A549 treated with AZD9567 at 1 μM for 4 hours (cell line): Measurements from ENCODE around the gene FOSL1. TPM values are rescaled to one million over a fixed set of nuclear protein-coding genes. Genes with fewer than 3 reads are reported as not detected.

Source experiments
- total RNA-seq: library from RNA; stranded (reverse); fragments of 200-300 nt; extraction: Qiagen RNA extraction; gene quantifications from 5 replicates; pipeline ENCODE4 v1.2.3, GENCODE V29; 2022; ENCODE audit not compliant: insufficient read depth

Gene FOSL1
- 119 to 205 TPM (median 139 TPM) in 5 replicates for total RNA-seq

GRCh38 chr11:65900125-65900898 is at the start of gene FOSL1:
Gene FOSL1, minus strand, starts transcription at chr11:65900388. Its CDS starts 49 bp downstream, at chr11:65900339.

DNA sequence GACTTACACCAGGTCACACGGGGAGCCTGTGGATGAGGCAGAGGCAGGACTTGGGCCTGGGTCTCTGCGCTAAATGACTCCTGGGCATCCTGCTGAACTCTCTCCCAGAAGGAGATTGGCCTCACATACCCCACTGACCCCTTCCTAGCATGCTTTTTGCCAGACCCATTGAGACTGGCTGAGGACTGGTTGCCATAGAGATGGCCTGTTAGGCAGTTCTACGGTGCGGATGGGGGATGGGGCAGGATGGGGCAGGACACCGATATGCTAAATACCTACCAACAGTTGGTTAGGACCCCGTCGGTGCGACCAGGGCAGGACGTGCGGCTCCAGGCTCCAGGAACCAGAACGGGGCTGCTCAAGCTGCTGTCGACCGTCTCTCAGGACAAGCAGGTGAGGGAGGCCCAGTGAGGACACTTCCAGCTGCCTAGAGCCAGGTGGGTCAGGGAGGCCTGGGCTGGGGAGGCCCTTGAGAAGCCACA is 45.3 kb upstream of the FOSL1 start, which contains the start of gene TSGA10IP:
TSS of gene TSGA10IP (plus strand) at position 51 of the 482 bp plus-strand sequence. CDS start at position 247, 196 bp downstream.

GRCh38 chr11:65919141-65919572 is 19.0 kb upstream of the FOSL1 start, which contains the start of gene DRAP1:
Gene DRAP1, plus strand, starts transcription at chr11:65919426. Its CDS starts 76 bp downstream, at chr11:65919502.

GRCh38 chr11:65918211-65919140 is 18.3 kb upstream of the FOSL1 start, which contains the start of gene C11orf68:
Gene C11orf68, minus strand, starts transcription at chr11:65919062. Its CDS starts 31 bp downstream, at chr11:65919031.

GRCh38 chr11:65890324-65891218 is 9.6 kb downstream of the FOSL1 start, which contains the start of gene CCDC85B:
Gene CCDC85B, plus strand, starts transcription at chr11:65890673. Its CDS starts 111 bp downstream, at chr11:65890784.

GRCh38 chr11:65888163-65888814 is 11.9 kb downstream of the FOSL1 start, which contains the start of gene FIBP:
Gene FIBP, minus strand, starts transcription at chr11:65888471. Its CDS starts 53 bp downstream, at chr11:65888418.

DNA sequence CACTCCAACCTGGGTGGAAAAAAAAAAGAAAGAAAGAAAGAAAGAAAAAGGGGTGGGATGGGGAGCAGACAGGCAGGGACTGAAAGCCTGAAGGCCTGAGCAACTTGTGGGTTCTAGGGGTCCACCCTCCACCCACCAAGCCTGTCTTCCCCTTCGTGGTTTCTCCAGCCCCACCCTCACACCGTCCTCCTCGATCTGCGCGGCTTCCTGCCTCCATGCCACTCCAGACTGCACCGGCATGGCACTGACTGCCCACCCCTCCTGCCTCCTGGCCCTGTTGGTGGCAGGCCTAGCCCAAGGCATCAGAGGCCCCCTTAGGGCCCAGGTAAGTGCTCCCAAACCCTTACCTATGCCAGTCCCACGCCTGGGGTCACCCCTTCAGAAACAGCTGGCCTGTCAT is 20.6 kb downstream of the FOSL1 start, which contains the start of gene CTSW:
TSS of gene CTSW (plus strand) at position 221 of the 400 bp plus-strand sequence. CDS start at position 239, 18 bp downstream.

DNA sequence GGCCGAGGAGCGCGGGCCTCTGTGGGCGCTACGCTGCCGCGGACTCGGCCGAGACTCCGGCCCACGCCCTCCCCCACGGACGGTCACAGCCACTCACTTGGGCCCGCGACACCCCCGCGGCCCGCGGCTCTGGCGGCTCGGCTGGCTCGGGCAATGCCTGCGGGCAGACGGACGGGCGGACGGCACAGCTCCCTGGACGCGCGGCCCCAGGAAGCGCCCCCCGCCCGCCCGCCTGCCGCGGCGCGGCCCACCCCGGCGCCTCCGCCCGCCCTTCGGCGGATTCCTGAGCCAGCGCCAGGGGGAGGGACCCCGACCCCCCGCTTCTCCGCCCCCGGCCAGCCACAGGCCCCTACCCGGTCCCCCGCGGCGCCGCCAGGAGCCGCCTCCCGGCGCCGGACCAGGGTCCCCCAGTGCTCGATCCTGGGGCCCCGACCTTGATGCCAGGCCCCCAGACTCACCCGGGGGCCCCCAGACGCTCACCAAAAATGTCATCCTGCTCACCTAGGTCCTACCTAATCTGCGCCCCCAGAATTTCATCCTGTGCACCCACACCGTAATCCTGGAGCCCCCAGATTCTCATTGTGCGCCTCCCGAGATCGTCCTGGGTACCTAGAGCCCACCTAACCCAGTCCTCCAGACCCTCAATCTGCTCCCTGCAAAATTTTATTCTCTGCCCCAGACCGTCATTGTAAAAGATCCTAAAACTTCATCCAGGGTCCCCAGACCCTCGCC is 27.4 kb downstream of the FOSL1 start, which contains the start of gene EFEMP2:
TSS of gene EFEMP2 (minus strand) at position 215 of the 732 bp plus-strand sequence. CDS start 446 bp downstream, outside the sequence.

GRCh38 chr11:65860278-65861164 is 39.7 kb downstream of the FOSL1 start, which contains the start of gene MUS81:
Gene MUS81, plus strand, starts transcription at chr11:65860433. Its CDS starts 321 bp downstream, at chr11:65860754.

DNA sequence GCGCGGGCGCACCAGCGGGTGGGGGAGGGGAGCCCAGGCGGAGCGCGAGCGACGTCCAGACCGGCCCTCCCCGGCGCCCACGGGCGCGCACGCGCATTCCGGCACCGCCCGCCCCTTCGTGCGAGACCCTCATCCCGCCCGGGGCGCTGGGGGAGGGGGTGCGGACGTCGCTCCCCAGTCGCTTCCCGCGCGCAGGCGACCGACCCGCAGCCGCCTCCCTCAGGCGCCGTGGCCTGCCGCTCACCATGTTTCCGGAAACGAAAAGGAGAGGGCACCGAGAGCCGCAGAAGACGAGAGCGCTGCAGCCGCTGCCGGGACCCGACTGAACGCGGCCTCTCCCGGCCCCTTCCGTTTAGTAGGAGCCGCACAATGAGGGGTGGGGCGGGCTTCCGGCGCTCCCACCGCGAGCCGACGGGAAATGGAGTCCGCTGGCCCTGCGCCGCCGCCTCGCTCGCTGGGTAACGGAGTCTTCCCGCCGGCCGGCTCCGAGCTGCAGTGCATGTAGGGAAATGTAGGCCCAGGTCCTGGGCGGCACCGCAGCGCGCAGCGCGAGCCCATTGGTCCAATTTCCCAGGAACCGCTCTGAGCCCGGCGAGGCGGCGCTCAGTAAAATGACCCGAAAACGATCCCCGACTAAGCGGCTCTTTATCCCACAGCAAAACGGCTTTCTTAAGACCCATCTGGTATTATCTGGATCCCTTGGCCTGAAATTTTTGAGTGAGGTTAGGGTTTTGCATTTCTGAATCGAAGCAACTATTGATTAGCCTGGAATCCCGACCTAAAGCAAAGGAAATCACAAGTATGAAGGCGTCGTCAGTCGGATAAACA is 42.1 kb downstream of the FOSL1 start, which contains the start of gene CFL1:
TSS of gene CFL1 (minus strand) at position 328 of the 828 bp plus-strand sequence. CDS start at position 247, 81 bp downstream.

Other genes with a start within 250 kb of the FOSL1 start
- 52.1 to 79.3 TPM (median 74.8 TPM) in 5 replicates for gene RELA, start 237.5 kb downstream of the FOSL1 start, total RNA-seq
- 31.3 to 46.9 TPM (median 45.7 TPM) in 5 replicates for gene KAT5, start 188.1 kb downstream of the FOSL1 start, total RNA-seq
- 26.8 to 55.4 TPM (median 52.8 TPM) in 5 replicates for gene RNASEH2C, start 179.6 kb downstream of the FOSL1 start, total RNA-seq
- gene AP5B1, start 119.4 kb downstream of the FOSL1 start, total RNA-seq = 6.6 to 12.9 TPM (median 11.5 TPM) in 5 replicates
- gene OVOL1, start 113.3 kb downstream of the FOSL1 start, total RNA-seq = 0.05 to 0.09 TPM (median 0.09 TPM) in 4 of 5 replicates, not detected in the other
- 0.08 to 0.10 TPM (median 0.10 TPM) in 3 of 5 replicates, not detected in the others for gene SNX32, start 66.4 kb downstream of the FOSL1 start, total RNA-seq
- gene CFL1, start 42.2 kb downstream of the FOSL1 start, total RNA-seq = 2,195 to 2,429 TPM (median 2,317 TPM) in 5 replicates
- 18.2 to 33.2 TPM (median 29.7 TPM) in 5 replicates for gene MUS81, start 40.0 kb downstream of the FOSL1 start, total RNA-seq
- gene EFEMP2, start 27.6 kb downstream of the FOSL1 start, total RNA-seq = 0.54 to 1.7 TPM (median 1.3 TPM) in 4 of 5 replicates, not detected in the other
- 0.09 TPM in 3 of 5 replicates, not detected in the others for gene CTSW, start 20.6 kb downstream of the FOSL1 start, total RNA-seq
- gene FIBP, start 11.9 kb downstream of the FOSL1 start, total RNA-seq = 84.8 to 112 TPM (median 86.9 TPM) in 5 replicates
- gene CCDC85B, start 9.7 kb downstream of the FOSL1 start, total RNA-seq = 28.3 to 53.4 TPM (median 46.1 TPM) in 5 replicates
- gene C11orf68, start 18.7 kb upstream of the FOSL1 start, total RNA-seq = 34.9 to 51.5 TPM (median 45.0 TPM) in 5 replicates
- gene DRAP1, start 19.0 kb upstream of the FOSL1 start, total RNA-seq = 129 to 249 TPM (median 206 TPM) in 5 replicates
- 0.25 TPM in 1 of 5 replicates, not detected in the others for gene TSGA10IP, start 45.1 kb upstream of the FOSL1 start, total RNA-seq
- 45.1 to 62.7 TPM (median 60.4 TPM) in 5 replicates for gene SART1, start 61.3 kb upstream of the FOSL1 start, total RNA-seq
- 38.4 to 48.6 TPM (median 42.4 TPM) in 5 replicates for gene EIF1AD, start 101.8 kb upstream of the FOSL1 start, total RNA-seq
- 271 to 480 TPM (median 473 TPM) in 5 replicates for gene BANF1, start 102.1 kb upstream of the FOSL1 start, total RNA-seq
- not detected in 5 replicates for gene CST6, start 111.6 kb upstream of the FOSL1 start, total RNA-seq
- gene CATSPER1, start 126.1 kb upstream of the FOSL1 start, total RNA-seq = 0.71 to 1.2 TPM (median 1.1 TPM) in 4 of 5 replicates, not detected in the other
- gene GAL3ST3, start 148.8 kb upstream of the FOSL1 start, total RNA-seq = not detected in 5 replicates
- 161 to 190 TPM (median 171 TPM) in 5 replicates for gene SF3B2, start 152.0 kb upstream of the FOSL1 start, total RNA-seq
- gene PACS1, start 169.9 kb upstream of the FOSL1 start, total RNA-seq = 61.1 to 87.1 TPM (median 78.1 TPM) in 5 replicates